Small intestine (tissue), 7 donors: ENCODE measurements around the gene ELK4. TPM values are rescaled to one million over a fixed set of nuclear protein-coding genes. Genes with fewer than 3 reads are reported as not detected.

Experiments used
- DNase-seq, 2 donors: peaks; one replicate each; pipeline versions ENCODE4 v3.0.0 to v3.0.0-alpha.2; 2013
- FAIRE-seq: peaks from 2 replicates; lab custom pipeline; 2012; peaks lifted over from hg19 to GRCh38; lab: Jason Lieb, UNC
- H3K27ac ChIP-seq, 3 donors: one replicate each; pipeline ENCODE4 v1.5.1; 2013; ENCODE audit warnings: low read length in 2 of 3, mild to moderate bottlenecking in 2 of 3, control low read depth in 1 of 3, inconsistent platforms in 1 of 3, low read depth in 1 of 3, moderate library complexity in 1 of 3
- H3K27me3 ChIP-seq, 3 donors: one replicate each; pipeline ENCODE4 v1.6.1; 2013; ENCODE audit warnings: low read length in 3 of 3, inconsistent platforms in 1 of 3; ENCODE audit not compliant: control insufficient read depth in 3 of 3, insufficient read depth in 3 of 3
- H3K36me3 ChIP-seq, 3 donors: one replicate each; pipeline ENCODE4 v1.6.1; 2013; ENCODE audit warnings: low read length in 3 of 3, inconsistent platforms in 1 of 3, low read depth in 1 of 3, mild to moderate bottlenecking in 1 of 3, moderate library complexity in 1 of 3; ENCODE audit not compliant: control insufficient read depth in 3 of 3, insufficient read depth in 2 of 3
- H3K4me1 ChIP-seq, 3 donors: one replicate each; pipeline ENCODE4 v1.6.1; 2013; ENCODE audit warnings: low read length in 2 of 3, inconsistent platforms in 1 of 3, low read depth in 1 of 3, mild to moderate bottlenecking in 1 of 3, moderate library complexity in 1 of 3; ENCODE audit not compliant: control insufficient read depth in 3 of 3, insufficient read depth in 2 of 3
- H3K4me3 ChIP-seq, 3 donors: one replicate each; pipeline ENCODE4 v1.5.1; 2013; ENCODE audit warnings: low read length in 3 of 3, control low read depth in 1 of 3, inconsistent platforms in 1 of 3, low read depth in 1 of 3, mild to moderate bottlenecking in 1 of 3, moderate library complexity in 1 of 3
- H3K9me3 ChIP-seq, 2 donors: one replicate each; pipeline ENCODE4 v1.6.1; 2013; ENCODE audit warnings: low read depth in 1 of 2, low read length in 1 of 2; ENCODE audit not compliant: control insufficient read depth in 2 of 2, insufficient read depth in 1 of 2
- WGBS, 3 donors: extraction: QIAGEN DNeasy Blood & Tissue Kit; methylation state at CpG; one replicate each; pipeline ENCODE4 v1.1.7; 2013; 5-methylcytosine and 5-hydroxymethylcytosine counted together
- polyA plus RNA-seq, 4 donors: library from polyadenylated mRNA; stranded (reverse) in 3 of 4; unstranded in 1 of 4; fragments of 200-250 nt in 3 of 4; fragments of 120-200 nt in 1 of 4; gene quantifications; one replicate each; pipeline versions ENCODE4 v1.2.1 to v1.2.3, GENCODE V29; 2013
- donor health status: healthy with polysubstance abuse.
- donor health status: control.
- donor health status: control.
- donor health status: Bipolar disorder and iron deficiency.
- donor health status: healthy.

ELK4 gene
- polyA plus RNA-seq, 4 donors = 2.7 to 14.7 (median 4.5) TPM

GRCh38 chr1:205589618-205590456 is 42.0 kb downstream of the ELK4 start:
- DNase-seq (peak in 1 of 2 donors; percentile 51), FAIRE-seq (no peak)
- WGBS, 3 donors = 64 to 82% (median 65%) methylated on average over 7 of the region's 7 CpGs

GRCh38 chr1:205589046-205589445 is 42.8 kb downstream of the ELK4 start:
- DNase-seq = no peak

More at GRCh38 chr1:205589618-205590456, 42.0 kb downstream of the ELK4 start:
- H3K27ac ChIP-seq = peak overlapping the region in 1 of 3 donors; percentile 75
- H3K4me3 ChIP-seq = no peak overlapping the region
- no peaks in the 10 kb centered on the region for H3K27me3 ChIP-seq
- H3K36me3 ChIP-seq = peaks cover 0 to 2% (median 0%) of the 10 kb centered on the region in 3 donors
- H3K9me3 ChIP-seq = peaks cover 0 to 7% of the 10 kb centered on the region in 2 donors
- peaks cover 0 to 10% (median 5%) of the 10 kb centered on the region in 3 donors for H3K4me1 ChIP-seq

DNA sequence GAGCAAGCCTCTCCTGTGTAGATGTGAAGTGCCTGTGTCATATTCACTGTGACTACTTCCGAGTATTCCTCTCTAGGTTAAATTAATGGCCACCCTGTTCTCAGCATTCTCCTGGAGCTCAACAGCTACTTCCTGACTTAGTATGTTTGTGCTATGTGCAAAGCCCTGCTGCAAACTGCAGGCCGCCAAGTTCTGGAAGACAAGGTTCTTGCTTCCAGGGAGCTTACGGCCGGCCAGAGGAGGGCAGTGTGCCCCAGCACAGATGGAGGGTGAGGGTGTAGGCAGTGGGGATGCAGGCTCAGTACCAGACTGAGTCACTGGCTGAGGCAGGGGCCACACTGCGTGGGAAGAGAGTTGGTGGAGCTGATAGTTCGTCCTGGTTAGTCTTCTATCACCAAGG is 43.2 kb downstream of the ELK4 start:
- Histone ChIP-seq H3K4me1 (peaks cover 0 to 10% (median 5%) of the 10 kb centered on the region in 3 donors), H3K27me3 (no peaks in the 10 kb centered on the region), H3K4me3 (no peak overlapping the region), H3K36me3 (peaks cover 0 to 2% (median 0%) of the 10 kb centered on the region in 3 donors), H3K27ac (no peak overlapping the region), H3K9me3 (peaks cover 0 to 7% of the 10 kb centered on the region in 2 donors)
- FAIRE-seq (no peak), DNase-seq (no peak)
- WGBS, 3 donors = 37 to 48% (median 45%) methylated on average over 6 of the region's 6 CpGs

More at GRCh38 chr1:205589046-205589445, 42.8 kb downstream of the ELK4 start:
- no peaks in the 10 kb centered on the region for H3K27me3 ChIP-seq
- no peak for FAIRE-seq
- no peak overlapping the region for H3K27ac ChIP-seq
- H3K4me3 ChIP-seq = no peak overlapping the region
- peaks cover 0 to 2% (median 0%) of the 10 kb centered on the region in 3 donors for H3K36me3 ChIP-seq
- peaks cover 0 to 10% (median 5%) of the 10 kb centered on the region in 3 donors for H3K4me1 ChIP-seq
- peaks cover 0 to 7% of the 10 kb centered on the region in 2 donors for H3K9me3 ChIP-seq
- WGBS, 3 donors = 86 to 87% (median 86%) methylated on average over 7 of the region's 7 CpGs

DNA sequence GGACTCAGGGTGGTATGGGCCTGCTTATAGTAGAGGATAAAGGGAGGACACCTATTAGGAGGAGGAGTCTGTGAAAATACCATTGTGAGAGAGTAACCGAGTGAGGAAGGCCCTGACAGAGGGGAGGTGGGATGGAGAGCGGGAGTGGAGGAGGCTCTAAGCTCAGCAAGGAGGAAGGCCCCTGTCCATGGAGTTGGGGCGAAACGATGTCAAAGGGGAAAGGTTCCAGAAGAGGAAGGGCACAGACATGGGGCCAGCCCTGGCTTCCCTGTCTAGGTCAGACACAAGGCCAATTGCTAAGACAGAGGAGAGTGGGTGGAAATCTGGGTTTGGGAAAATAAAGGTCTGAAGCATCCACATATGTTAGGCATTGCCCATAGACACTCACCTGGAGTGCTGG is 44.2 kb downstream of the ELK4 start:
- no peak for DNase-seq
- peaks cover 0 to 2% (median 0%) of the 10 kb centered on the region in 3 donors for H3K36me3 ChIP-seq
- FAIRE-seq = no peak
- H3K27ac ChIP-seq = no peak overlapping the region
- no peak overlapping the region for H3K4me3 ChIP-seq
- H3K27me3 ChIP-seq = no peaks in the 10 kb centered on the region
- WGBS, 3 donors = 93 to 99% (median 95%) methylated on average over 4 of the region's 4 CpGs
- H3K9me3 ChIP-seq = peaks cover 0 to 7% of the 10 kb centered on the region in 2 donors
- peaks cover 0 to 15% (median 5%) of the 10 kb centered on the region in 3 donors for H3K4me1 ChIP-seq

GRCh38 chr1:205585835-205586785 is 45.7 kb downstream of the ELK4 start:
- 84 to 85% (median 84%) methylated on average over 13 of the region's 13 CpGs for WGBS, 3 donors
- Histone ChIP-seq H3K27ac (no peak overlapping the region), H3K36me3 (peaks cover 0 to 2% (median 0%) of the 10 kb centered on the region in 3 donors), H3K4me3 (no peak overlapping the region), H3K27me3 (no peaks in the 10 kb centered on the region), H3K9me3 (peaks cover 0 to 7% of the 10 kb centered on the region in 2 donors), H3K4me1 (peaks cover 0 to 17% (median 2%) of the 10 kb centered on the region in 3 donors)
- no peak for FAIRE-seq
- no peak for DNase-seq

- FAIRE-seq (no peak), DNase-seq (no peak)
- H3K4me3 ChIP-seq = no peak overlapping the region
- peaks cover 0 to 16% (median under 1%) of the 10 kb centered on the region in 3 donors for H3K4me1 ChIP-seq
- peaks cover 0 to 7% of the 10 kb centered on the region in 2 donors for H3K9me3 ChIP-seq
- no peaks in the 10 kb centered on the region for H3K27me3 ChIP-seq
- H3K27ac ChIP-seq = no peak overlapping the region
- 37 to 60% (median 51%) methylated on average over 6 of the region's 6 CpGs for WGBS, 3 donors
- peaks cover 0 to under 1% (median 0%) of the 10 kb centered on the region in 3 donors for H3K36me3 ChIP-seq
These were observed 46.5 kb downstream of the ELK4 start for GRCh38 chr1:205585169-205585834.

DNA sequence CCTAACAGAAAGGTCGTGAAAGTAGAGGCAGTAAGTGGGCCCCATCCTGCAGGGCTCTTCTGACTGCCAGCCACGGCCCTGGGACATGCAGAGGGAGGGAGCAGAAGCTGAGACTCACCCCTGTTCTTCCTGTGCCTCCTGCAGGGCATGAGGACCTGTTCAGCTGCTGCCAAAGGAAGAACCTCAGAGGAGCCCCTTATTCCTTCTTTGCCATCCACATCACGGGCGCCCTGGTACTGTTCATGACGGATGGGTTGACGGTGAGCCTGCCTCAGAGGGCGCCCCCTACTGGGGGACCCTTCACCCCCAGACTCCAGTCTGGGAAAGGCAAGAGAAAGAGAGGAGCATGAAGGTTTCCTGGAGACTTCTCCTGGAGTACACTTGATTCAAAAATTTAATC is 47.1 kb downstream of the ELK4 start:
- Histone ChIP-seq H3K27me3 (peaks cover 0 to 3% (median 0%) of the 10 kb centered on the region in 3 donors), H3K36me3 (no peaks in the 10 kb centered on the region), H3K4me1 (peaks cover 0 to 14% (median 0%) of the 10 kb centered on the region in 3 donors), H3K27ac (no peak overlapping the region), H3K4me3 (no peak overlapping the region), H3K9me3 (peaks cover 0 to 3% of the 10 kb centered on the region in 2 donors)
- WGBS, 3 donors = 69 to 83% (median 69%) methylated on average over 7 of the region's 7 CpGs
- DNase-seq (no peak), FAIRE-seq (no peak)
